HUES48 (cell line): Measurements from ENCODE around the gene PIKFYVE.

Experiments
- H3K27ac ChIP-seq: one replicate; pipeline ENCODE4 v1.7.0; 2013; ENCODE audit warnings: low read depth, low read length, inconsistent platforms
- H3K27me3 ChIP-seq: 2 replicates; pipeline ENCODE4 v1.6.1; 2013; ENCODE audit warnings: mild to moderate bottlenecking, low read length; ENCODE audit not compliant: control insufficient read depth, insufficient read depth
- H3K36me3 ChIP-seq: 2 replicates; pipeline ENCODE4 v1.6.1; 2013; ENCODE audit warnings: low read length; ENCODE audit not compliant: control insufficient read depth, insufficient read depth
- H3K4me1 ChIP-seq: 2 replicates; pipeline ENCODE4 v1.6.1; 2013; ENCODE audit warnings: mild to moderate bottlenecking, low read length; ENCODE audit not compliant: control insufficient read depth, insufficient read depth
- H3K4me3 ChIP-seq: 2 replicates; pipeline ENCODE4 v1.5.1; 2013; ENCODE audit warnings: mild to moderate bottlenecking, low read depth, low read length
- H3K9ac ChIP-seq: 2 replicates; pipeline ENCODE4 v1.6.1; 2013; ENCODE audit warnings: mild to moderate bottlenecking, low read depth, low read length, moderate library complexity
- H3K9me3 ChIP-seq: 2 replicates; pipeline ENCODE4 v1.6.1; 2013; ENCODE audit warnings: low read length; ENCODE audit not compliant: control insufficient read depth, insufficient read depth

Gene PIKFYVE

DNA sequence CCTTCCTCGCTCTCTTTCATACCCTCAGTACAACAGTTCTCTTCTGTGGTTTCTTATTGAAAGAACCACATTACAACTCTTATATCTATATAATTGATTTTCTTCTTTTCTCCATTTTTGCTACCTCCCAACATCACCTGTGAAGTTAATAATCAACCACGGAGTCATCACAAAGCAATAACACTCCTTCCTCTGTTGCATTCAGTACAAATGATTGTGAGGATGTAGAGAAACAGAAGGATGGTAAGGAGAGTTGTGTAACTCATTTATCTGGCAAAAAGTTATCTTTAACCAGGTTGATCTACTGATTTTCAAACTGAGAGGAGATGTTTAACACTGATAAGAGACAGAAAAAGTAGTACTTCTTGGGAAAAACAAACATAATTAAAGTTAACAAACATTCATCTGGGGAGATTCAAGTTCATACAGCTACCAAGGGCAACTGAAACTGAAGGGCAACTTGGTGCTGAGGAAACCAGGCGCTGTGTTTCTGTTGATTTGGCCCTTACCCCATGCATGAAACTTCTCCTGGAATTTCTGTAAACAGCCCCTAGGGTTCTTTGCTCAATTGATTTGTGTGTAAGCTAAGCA, 25.3 kb upstream of the PIKFYVE start:
- H3K36me3 ChIP-seq, result peaks cover 91% of the 10 kb centered on the region

DNA sequence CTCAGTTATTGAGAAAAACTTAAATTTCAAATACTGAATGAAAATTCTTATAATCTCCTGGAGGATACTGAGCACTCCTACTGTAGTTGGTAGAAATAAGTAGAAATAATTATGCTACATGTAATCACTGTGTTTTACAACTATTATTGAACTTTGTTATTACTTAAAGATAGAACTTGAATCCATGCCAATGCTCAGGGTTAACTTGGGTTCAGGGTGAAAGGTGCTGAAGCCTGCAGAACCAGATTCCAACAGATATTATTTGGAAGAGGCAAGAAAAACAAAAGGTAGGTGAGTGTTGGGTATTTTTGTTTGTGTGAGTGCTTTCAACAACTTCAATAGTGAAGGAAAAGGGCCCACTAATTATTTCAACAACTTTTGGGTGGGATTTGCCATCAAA, 21.6 kb upstream of the PIKFYVE start:
- H3K4me1 ChIP-seq, result no peaks in the 10 kb centered on the region
- no peak overlapping the region for H3K4me3 ChIP-seq
- peaks cover 97% of the 10 kb centered on the region for H3K36me3 ChIP-seq
- H3K9ac ChIP-seq, result no peak overlapping the region
- no peak overlapping the region for H3K27ac ChIP-seq
- H3K27me3 ChIP-seq, result no peaks in the 10 kb centered on the region
- no peaks in the 10 kb centered on the region for H3K9me3 ChIP-seq

More for the DNA sequence above, 25.3 kb upstream of the PIKFYVE start:
- Histone ChIP-seq H3K4me3 (no peak overlapping the region), H3K9me3 (no peaks in the 10 kb centered on the region), H3K27me3 (no peaks in the 10 kb centered on the region), H3K27ac (no peak overlapping the region), H3K9ac (no peak overlapping the region), H3K4me1 (no peaks in the 10 kb centered on the region)

DNA sequence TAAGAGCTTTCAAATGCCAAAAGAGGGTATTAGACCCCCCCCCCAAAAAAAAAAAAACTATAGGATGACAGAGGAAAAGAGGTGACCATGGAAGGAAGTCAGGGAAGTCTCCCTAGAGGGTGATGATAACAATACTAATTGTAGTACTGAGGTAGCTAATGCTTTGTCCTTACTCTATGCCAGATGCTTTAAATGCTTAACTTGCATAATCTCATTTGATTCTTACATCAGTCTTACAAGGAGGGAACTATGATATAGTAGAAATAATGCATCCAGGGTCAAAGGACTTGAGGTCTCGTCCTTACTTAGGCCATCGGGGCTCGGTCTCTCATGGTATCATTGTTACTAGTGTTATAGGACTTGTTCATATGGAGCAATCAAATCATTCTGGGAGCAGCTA, 20.3 kb upstream of the PIKFYVE start:
- H3K27ac ChIP-seq, result no peak overlapping the region
- H3K9ac ChIP-seq, result no peak overlapping the region
- no peaks in the 10 kb centered on the region for H3K27me3 ChIP-seq
- H3K36me3 ChIP-seq, result peaks cover 97% of the 10 kb centered on the region
- no peak overlapping the region for H3K4me3 ChIP-seq
- H3K9me3 ChIP-seq, result no peaks in the 10 kb centered on the region
- peaks cover 5% of the 10 kb centered on the region; the same call in 1 of the 2 replicates for H3K4me1 ChIP-seq

DNA sequence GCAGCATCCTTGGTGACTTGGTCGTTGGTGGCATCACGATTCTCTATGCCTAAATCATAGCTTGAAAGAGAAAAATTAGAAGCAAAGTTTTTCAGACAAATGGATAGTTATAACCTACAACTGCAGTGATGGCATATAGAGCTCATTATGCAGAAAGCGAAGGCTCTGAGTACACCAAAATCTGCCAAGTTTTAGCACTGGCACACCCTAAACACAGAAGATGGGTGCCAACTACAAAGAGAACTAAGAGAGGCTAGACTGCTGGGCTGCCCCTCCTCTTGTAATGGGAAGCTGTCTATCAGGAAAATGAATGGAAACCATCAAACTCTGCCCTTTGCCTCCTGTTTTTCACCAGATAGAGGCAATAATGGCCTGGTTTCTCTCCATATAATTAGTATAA, 17.5 kb upstream of the PIKFYVE start:
- no peaks in the 10 kb centered on the region for H3K27me3 ChIP-seq
- H3K9me3 ChIP-seq, result no peaks in the 10 kb centered on the region
- no peak overlapping the region for H3K27ac ChIP-seq
- H3K9ac ChIP-seq, result no peak overlapping the region
- peaks cover 99% of the 10 kb centered on the region for H3K36me3 ChIP-seq
- peaks cover 12% of the 10 kb centered on the region; the same call in 1 of the 2 replicates for H3K4me1 ChIP-seq
- no peak overlapping the region for H3K4me3 ChIP-seq

DNA sequence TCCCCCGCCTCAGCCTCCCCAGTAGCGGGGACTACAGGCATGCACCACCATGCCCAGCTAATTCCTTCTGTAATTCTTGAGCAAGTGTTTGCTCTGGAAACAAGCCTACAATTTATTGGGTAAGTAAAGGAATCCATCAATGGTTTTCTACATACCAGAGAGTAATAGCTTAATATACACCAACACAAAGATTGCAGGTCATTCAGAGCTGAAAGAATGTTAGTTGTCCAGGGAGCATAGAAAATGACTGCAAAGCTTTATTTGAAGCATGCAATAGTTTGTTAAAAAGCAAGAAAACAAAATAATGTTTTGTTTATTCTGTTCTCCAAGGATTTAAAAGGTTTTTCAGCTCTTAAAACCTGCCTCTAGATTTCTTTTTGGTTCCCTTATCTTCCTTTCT, 16.8 kb upstream of the PIKFYVE start:
- H3K27me3 ChIP-seq, result no peaks in the 10 kb centered on the region
- no peaks in the 10 kb centered on the region for H3K9me3 ChIP-seq
- H3K4me1 ChIP-seq, result peaks cover 15% of the 10 kb centered on the region; the same call in 1 of the 2 replicates
- H3K9ac ChIP-seq, result no peak overlapping the region
- H3K36me3 ChIP-seq, result peaks cover 95% of the 10 kb centered on the region
- H3K27ac ChIP-seq, result no peak overlapping the region
- no peak overlapping the region for H3K4me3 ChIP-seq

DNA sequence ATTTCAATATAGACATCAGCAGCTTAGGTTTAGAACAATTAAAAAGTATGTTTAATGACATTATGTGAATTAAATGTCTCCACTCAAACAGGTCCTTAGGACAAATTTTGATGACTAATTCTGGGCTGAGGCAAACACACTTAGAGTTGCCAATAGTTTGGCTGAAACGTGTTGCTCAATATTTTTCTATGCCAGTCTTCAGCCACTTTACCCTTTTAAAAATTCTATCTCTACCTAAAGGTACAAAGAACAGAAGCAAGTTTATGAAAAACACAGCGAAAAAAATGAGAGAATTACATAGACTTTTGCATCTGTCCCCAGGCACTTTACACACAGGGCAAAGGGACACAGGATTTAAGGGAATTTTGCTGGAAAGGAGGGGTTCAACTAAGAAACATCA, 15.7 kb upstream of the PIKFYVE start:
- Histone ChIP-seq H3K27ac (peak overlapping the region; percentile 64), H3K36me3 (peaks cover 84% of the 10 kb centered on the region), H3K9me3 (no peaks in the 10 kb centered on the region), H3K27me3 (no peaks in the 10 kb centered on the region), H3K4me1 (peaks cover 15% of the 10 kb centered on the region; the same call in 1 of the 2 replicates), H3K4me3 (no peak overlapping the region), H3K9ac (no peak overlapping the region)

DNA sequence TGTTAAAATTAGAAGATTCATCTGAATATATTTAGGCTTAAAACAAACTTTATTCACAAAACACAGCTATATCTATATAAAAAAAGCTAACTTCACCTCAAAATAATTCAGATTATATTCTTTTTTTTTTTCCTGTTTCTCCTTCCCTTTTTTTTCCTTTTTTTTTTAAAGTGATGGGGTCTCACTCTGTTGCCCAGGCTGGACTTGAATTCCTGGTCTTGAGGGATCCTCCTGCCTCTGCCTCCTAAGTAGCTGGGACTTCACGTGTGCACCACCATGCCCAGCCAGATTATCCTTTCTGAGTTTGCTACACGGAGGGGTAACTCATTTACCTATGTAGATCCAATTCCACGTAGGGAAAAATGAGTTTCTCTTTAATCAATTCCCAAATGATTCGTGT, 15.0 kb upstream of the PIKFYVE start:
- Histone ChIP-seq H3K4me1 (peaks cover 19% of the 10 kb centered on the region; the same call in 1 of the 2 replicates), H3K9ac (no peak overlapping the region), H3K9me3 (no peaks in the 10 kb centered on the region), H3K4me3 (no peak overlapping the region), H3K36me3 (peaks cover 77% of the 10 kb centered on the region), H3K27ac (no peak overlapping the region), H3K27me3 (no peaks in the 10 kb centered on the region)

DNA sequence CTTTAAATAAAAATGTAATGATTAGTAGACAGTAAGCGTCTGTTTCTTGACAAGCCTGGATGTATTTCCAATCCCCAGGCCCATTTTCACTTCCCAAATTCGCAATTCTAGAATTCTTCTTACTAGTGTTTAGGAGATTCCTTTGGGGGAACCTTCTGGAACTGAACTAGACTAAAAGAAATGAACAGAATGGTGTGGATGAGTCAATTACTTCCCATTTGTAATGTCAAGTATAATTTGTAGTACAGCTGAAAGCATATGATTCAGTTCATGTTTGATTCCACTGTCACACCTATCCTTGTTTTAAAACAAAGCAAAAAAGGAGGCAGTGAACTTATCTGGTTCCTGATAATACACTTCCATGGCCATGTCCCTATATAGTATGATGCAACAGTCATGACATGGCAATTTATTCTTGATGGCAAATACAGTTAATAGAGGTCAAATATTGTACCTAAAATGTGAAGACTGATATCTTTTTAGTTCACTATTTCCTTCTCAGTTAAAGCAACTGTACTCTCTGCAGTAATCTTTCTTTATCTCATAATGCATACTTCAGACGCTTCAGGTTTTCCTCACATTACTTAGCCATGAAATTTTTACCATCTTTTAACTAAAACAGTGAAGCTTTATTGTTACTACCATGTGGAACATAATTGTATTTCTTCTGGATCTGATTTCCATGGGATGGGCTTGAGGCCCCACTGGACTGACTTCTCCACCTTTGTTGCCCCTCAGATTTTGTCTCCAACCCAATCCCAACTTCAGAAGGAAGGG, 13.2 kb upstream of the PIKFYVE start:
- H3K36me3 ChIP-seq, result peaks cover 60% of the 10 kb centered on the region
- no peaks in the 10 kb centered on the region for H3K27me3 ChIP-seq
- H3K4me3 ChIP-seq, result peak overlapping the region; percentile 97
- no peaks in the 10 kb centered on the region for H3K9me3 ChIP-seq
- no peak overlapping the region for H3K9ac ChIP-seq
- H3K4me1 ChIP-seq, result peaks cover 19% of the 10 kb centered on the region; the same call in 1 of the 2 replicates
- H3K27ac ChIP-seq, result peak overlapping the region; percentile 95

DNA sequence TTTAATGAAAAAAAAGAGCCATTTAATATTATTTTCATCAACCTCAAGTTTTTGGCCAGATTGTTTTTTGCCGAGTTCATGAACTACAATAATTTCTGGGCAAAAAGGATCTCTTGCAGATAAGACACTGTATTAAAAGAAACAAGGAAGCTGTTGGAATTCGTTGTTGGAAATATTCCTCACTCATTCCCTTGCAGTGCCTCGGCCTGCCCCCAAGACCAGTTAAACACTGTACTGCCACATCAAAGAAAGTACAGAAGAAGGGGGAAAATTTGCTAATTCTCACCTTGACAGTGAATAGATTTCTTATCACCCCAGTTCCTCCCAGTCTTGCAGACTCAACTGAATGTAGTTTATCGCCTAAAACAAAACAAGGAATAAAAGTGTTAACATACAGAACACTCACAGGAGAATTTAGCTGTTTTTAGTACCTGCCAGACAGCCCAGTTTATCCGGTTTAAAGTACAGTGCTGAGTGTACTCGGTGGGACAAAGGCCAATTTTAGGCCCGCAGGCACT, 12.4 kb upstream of the PIKFYVE start:
- H3K4me1 ChIP-seq, result peaks cover 19% of the 10 kb centered on the region; the same call in 1 of the 2 replicates
- H3K9me3 ChIP-seq, result no peaks in the 10 kb centered on the region
- no peaks in the 10 kb centered on the region for H3K27me3 ChIP-seq
- peak overlapping the region; percentile 78 for H3K9ac ChIP-seq
- H3K27ac ChIP-seq, result peak overlapping the region; percentile 95
- peak overlapping the region; percentile 97 for H3K4me3 ChIP-seq
- peaks cover 53% of the 10 kb centered on the region for H3K36me3 ChIP-seq

DNA sequence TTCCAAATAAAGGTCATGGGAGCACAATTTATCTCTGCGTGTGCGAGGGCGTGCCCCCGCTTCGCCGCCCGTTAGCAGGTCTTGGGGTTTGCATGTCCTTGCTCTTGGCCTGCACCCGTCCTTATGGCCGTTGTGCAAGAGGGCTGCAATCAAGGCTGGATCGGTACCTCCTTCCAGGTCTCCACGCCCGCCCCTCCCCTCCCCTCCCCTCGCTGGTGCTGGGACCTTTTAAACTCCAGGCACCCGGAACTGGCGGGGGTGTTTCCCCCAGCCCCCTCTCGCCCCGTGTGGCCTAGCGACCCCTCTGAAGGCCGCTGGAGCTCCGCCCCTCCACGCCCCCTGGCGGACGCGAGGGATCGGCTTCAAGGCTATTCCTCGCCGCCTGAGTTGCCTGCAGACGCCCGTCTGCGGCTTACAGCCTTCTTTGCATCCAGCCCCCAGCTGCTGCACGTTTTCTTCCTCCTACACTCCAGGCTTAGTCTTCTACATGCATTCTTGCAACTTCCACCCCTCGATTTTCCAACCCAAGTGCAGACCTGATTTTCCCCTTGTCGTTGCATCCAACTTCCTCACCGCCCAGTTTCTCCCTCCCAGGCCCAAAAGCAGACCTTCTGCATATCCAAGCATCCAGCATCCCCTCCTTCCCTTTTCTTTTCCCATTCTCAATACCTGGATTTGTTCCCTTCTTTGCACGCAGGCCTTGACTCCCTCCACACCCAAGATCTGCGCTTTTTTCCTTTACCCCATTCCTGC, 11.8 kb upstream of the PIKFYVE start:
- Histone ChIP-seq H3K36me3 (peaks cover 46% of the 10 kb centered on the region), H3K27ac (peak overlapping the region; percentile 95), H3K27me3 (no peaks in the 10 kb centered on the region), H3K9me3 (no peaks in the 10 kb centered on the region), H3K4me1 (peaks cover 19% of the 10 kb centered on the region; the same call in 1 of the 2 replicates), H3K4me3 (peak overlapping the region; percentile 97), H3K9ac (peak overlapping the region; percentile 78)
